GM10266 (cell line): Measurements from ENCODE around the gene ADCY7.

ENCODE experiments used
- DNase-seq: peaks from one replicate; pipeline ENCODE4 v3.0.0; 2012; ENCODE audit errors: extremely low spot score
- CTCF ChIP-seq: IDR thresholded peaks from 2 replicates; pipeline ENCODE4 v1.5.1; 2012; ENCODE audit warnings: mild to moderate bottlenecking, low read depth; ENCODE audit not compliant: control insufficient read depth, insufficient read depth; ENCODE audit errors: missing control alignments

The ADCY7 gene

GRCh38 chr16:50318796-50319578, 52.6 kb downstream of the ADCY7 start:
- TF ChIP-seq CTCF: no peak
- no peak for DNase-seq

GRCh38 chr16:50320310-50320709, 54.0 kb downstream of the ADCY7 start:
- no peak for DNase-seq
- no peak for TF ChIP-seq CTCF

GRCh38 chr16:50322333-50322732, 56.0 kb downstream of the ADCY7 start:
- DNase-seq: no peak
- TF ChIP-seq CTCF: no peak

- DNase-seq: no peak
- peak; percentile 11 for TF ChIP-seq CTCF
Observed at GRCh38 chr16:50323335-50324011, 57.1 kb downstream of the ADCY7 start.

- DNase-seq: no peak
- TF ChIP-seq CTCF: no peak
Observed at GRCh38 chr16:50324345-50324744, 58.0 kb downstream of the ADCY7 start.

- TF ChIP-seq CTCF: no peak
- no peak for DNase-seq
Observed at GRCh38 chr16:50326264-50326663, 59.9 kb downstream of the ADCY7 start.

- DNase-seq: peak; percentile 43
- peak; percentile 55 for TF ChIP-seq CTCF
Observed at GRCh38 chr16:50326835-50327465, 60.6 kb downstream of the ADCY7 start.
